CD4-positive, alpha-beta T cell treated with Interleukin-4 for 1 hour (primary cell): ENCODE data around the gene ZGLP1.
"Not testable (repeated sequence)": the region's sequence is repeated elsewhere in the genome, so short reads cannot be mapped to it uniquely, and the experiment has no call there.

Experiments used
- DNase-seq, 2 donors: peaks; one replicate each; pipeline ENCODE4 v3.0.0-alpha.2; 2020 to 2022

ZGLP1 gene

GRCh38 chr19:10309423-10309822 lies at the start of gene ZGLP1:
TSS of gene ZGLP1 (minus strand) at chr19:10309815.
- no peak for DNase-seq

- no peak for DNase-seq
Measured at GRCh38 chr19:10356431-10356830, 46.8 kb upstream of the ZGLP1 start.

- DNase-seq, result peak; percentile 38 to 44
Measured at GRCh38 chr19:10353793-10354391, 44.3 kb upstream of the ZGLP1 start.

GRCh38 chr19:10352764-10353671 lies 43.4 kb upstream of the ZGLP1 start:
- DNase-seq, result no peak

GRCh38 chr19:10346509-10346908 lies 36.9 kb upstream of the ZGLP1 start:
- peak in 1 of 2 donors; percentile 67 for DNase-seq

- no peak for DNase-seq
Measured at GRCh38 chr19:10344780-10345179, 35.2 kb upstream of the ZGLP1 start.

GRCh38 chr19:10343495-10343894 lies 33.9 kb upstream of the ZGLP1 start:
- DNase-seq, result no peak

- DNase-seq, result peak in 1 of 2 donors; percentile 16
Measured at GRCh38 chr19:10339977-10340376, 30.4 kb upstream of the ZGLP1 start.

- DNase-seq, result peak; percentile 66 to 68
Measured at GRCh38 chr19:10339380-10339960, 29.9 kb upstream of the ZGLP1 start, which contains the start of gene ICAM3. TSS of gene ICAM3 (minus strand) at chr19:10339624. CDS start at chr19:10339614, 10 bp downstream.

- no peak for DNase-seq
Measured at GRCh38 chr19:10338940-10339339, 29.3 kb upstream of the ZGLP1 start.

- DNase-seq, result not testable (repeated sequence)
Measured at GRCh38 chr19:10336725-10337124, 27.1 kb upstream of the ZGLP1 start.

GRCh38 chr19:10335352-10335985 lies 25.9 kb upstream of the ZGLP1 start:
- no peak for DNase-seq

GRCh38 chr19:10334588-10335351 lies 25.2 kb upstream of the ZGLP1 start:
- DNase-seq, result peak; percentile 28 to 45

GRCh38 chr19:10333758-10334587 lies 24.4 kb upstream of the ZGLP1 start:
- no peak for DNase-seq

GRCh38 chr19:10332965-10333757 lies 23.5 kb upstream of the ZGLP1 start, which contains the start of gene RAVER1:
TSS of gene RAVER1 (minus strand) at chr19:10333529. CDS start at chr19:10333507, 22 bp downstream.
- peak; percentile 98 for DNase-seq

- no peak for DNase-seq
Measured at GRCh38 chr19:10332158-10332964, 22.7 kb upstream of the ZGLP1 start.

- DNase-seq, result no peak
Measured at GRCh38 chr19:10329555-10329954, 19.9 kb upstream of the ZGLP1 start.

- DNase-seq, result no peak
Measured at GRCh38 chr19:10328558-10329429, 19.2 kb upstream of the ZGLP1 start.

GRCh38 chr19:10327793-10328192 lies 18.2 kb upstream of the ZGLP1 start:
- DNase-seq, result no peak
